GM12873 (cell line): ENCODE results near the gene VGLL2.

ENCODE experiments used
- CTCF ChIP-seq: IDR thresholded peaks from 2 replicates; pipeline ENCODE4 v1.5.1; 2012; ENCODE audit warnings: low read depth, mild to moderate bottlenecking, moderate library complexity, low read length, control low read depth; ENCODE audit not compliant: insufficient read depth; ENCODE audit errors: missing control alignments

Gene VGLL2

GRCh38 chr6:117290173-117290846 is 25.0 kb downstream of the VGLL2 start:
- TF ChIP-seq CTCF, result no peak

GRCh38 chr6:117298941-117299340 is 33.6 kb downstream of the VGLL2 start:
- TF ChIP-seq CTCF, result no peak

- TF ChIP-seq CTCF, result no peak
Measured at GRCh38 chr6:117303323-117303722, 38.0 kb downstream of the VGLL2 start.

- no peak for TF ChIP-seq CTCF
Measured at GRCh38 chr6:117304446-117304845, 39.1 kb downstream of the VGLL2 start.

- no peak for TF ChIP-seq CTCF
Measured at GRCh38 chr6:117306227-117306790, 41.0 kb downstream of the VGLL2 start.

- TF ChIP-seq CTCF, result no peak
Measured at GRCh38 chr6:117307655-117308054, 42.3 kb downstream of the VGLL2 start.

GRCh38 chr6:117309069-117309468 is 43.7 kb downstream of the VGLL2 start:
- TF ChIP-seq CTCF, result no peak
